Thyroid gland (tissue), 4 donors: ENCODE results near the gene ING1.

ENCODE experiments used
- POLR2A ChIP-seq, 2 donors: fragments of 450-650 bp; IDR thresholded peaks; one replicate each; pipeline ENCODE4 v1.6.1; 2017; ENCODE audit warnings: antibody characterized with exemption in 2 of 2, mild to moderate bottlenecking in 2 of 2, moderate library complexity in 1 of 2
- TF ChIP-seq, protein P1 (sequence below), 6 experiments: fragments of 200-600 bp in 3 of 6; fragments of 450-650 bp in 3 of 6; sonication (generic) in 3 of 6; IDR thresholded peaks; one replicate each; pipeline ENCODE4 v1.5.1; 2016 to 2019; ENCODE audit warnings: antibody characterized with exemption in 6 of 6, mild to moderate bottlenecking in 2 of 6, inconsistent platforms in 1 of 6, moderate library complexity in 1 of 6

DNA sequence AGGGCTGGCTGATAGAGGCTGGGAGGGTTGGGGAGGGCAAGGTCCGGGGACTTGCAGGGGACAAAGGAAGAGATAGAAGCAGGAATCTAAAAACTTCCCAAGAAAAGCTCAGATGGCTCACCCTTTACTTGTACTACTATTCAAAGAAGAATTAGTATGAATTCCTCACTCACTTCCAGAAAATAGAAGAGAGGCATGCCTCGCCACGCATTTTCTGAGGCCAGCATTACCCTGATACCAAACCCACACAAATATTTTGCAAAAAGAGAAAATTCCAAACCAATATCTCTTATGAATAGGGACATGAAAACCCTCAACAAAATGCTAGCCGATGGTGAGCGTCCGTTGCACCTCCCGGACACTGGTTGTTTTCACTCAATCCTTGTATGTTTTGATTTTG, 54.0 kb downstream of the ING1 start:
- TF ChIP-seq POLR2A (IDR thresholded peaks at IDR 0.05) = no peak
- TF ChIP-seq, protein P1, sequence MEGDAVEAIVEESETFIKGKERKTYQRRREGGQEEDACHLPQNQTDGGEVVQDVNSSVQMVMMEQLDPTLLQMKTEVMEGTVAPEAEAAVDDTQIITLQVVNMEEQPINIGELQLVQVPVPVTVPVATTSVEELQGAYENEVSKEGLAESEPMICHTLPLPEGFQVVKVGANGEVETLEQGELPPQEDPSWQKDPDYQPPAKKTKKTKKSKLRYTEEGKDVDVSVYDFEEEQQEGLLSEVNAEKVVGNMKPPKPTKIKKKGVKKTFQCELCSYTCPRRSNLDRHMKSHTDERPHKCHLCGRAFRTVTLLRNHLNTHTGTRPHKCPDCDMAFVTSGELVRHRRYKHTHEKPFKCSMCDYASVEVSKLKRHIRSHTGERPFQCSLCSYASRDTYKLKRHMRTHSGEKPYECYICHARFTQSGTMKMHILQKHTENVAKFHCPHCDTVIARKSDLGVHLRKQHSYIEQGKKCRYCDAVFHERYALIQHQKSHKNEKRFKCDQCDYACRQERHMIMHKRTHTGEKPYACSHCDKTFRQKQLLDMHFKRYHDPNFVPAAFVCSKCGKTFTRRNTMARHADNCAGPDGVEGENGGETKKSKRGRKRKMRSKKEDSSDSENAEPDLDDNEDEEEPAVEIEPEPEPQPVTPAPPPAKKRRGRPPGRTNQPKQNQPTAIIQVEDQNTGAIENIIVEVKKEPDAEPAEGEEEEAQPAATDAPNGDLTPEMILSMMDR (IDR thresholded peaks at IDR 0.05) = no peak
